Measurements from ENCODE around the gene SOX30. TPM values are rescaled to one million over a fixed set of nuclear protein-coding genes. Genes with fewer than 3 reads are reported as not detected.

The SOX30 gene
- total RNA-seq, 1 donor = under 0.01 TPM

GRCh38 chr5:157640406-157641066 is 11.7 kb downstream of the SOX30 start:
- no peak overlapping the region for H3K4me3 ChIP-seq (ENCODE audit: low read depth, low read length)
- DNase-seq (ENCODE audit: low read depth) = no peak
- no peak for TF ChIP-seq CTCF (IDR thresholded peaks at IDR 0.05; ENCODE audit: insufficient read depth, low read depth, low read length)

GRCh38 chr5:157630341-157630740 is 21.9 kb downstream of the SOX30 start:
- no peak overlapping the region for H3K4me3 ChIP-seq (ENCODE audit: low read depth, low read length)
- TF ChIP-seq CTCF (IDR thresholded peaks at IDR 0.05; ENCODE audit: insufficient read depth, low read depth, low read length) = no peak
- no peak for DNase-seq (ENCODE audit: low read depth)

GRCh38 chr5:157626831-157627230 is 25.4 kb downstream of the SOX30 start:
- H3K4me3 ChIP-seq (ENCODE audit: low read depth, low read length) = no peak overlapping the region
- DNase-seq (ENCODE audit: low read depth) = no peak
- no peak for TF ChIP-seq CTCF (IDR thresholded peaks at IDR 0.05; ENCODE audit: insufficient read depth, low read depth, low read length)

- no peak overlapping the region for H3K4me3 ChIP-seq (ENCODE audit: low read depth, low read length)
- no peak for TF ChIP-seq CTCF (IDR thresholded peaks at IDR 0.05; ENCODE audit: insufficient read depth, low read depth, low read length)
- DNase-seq (ENCODE audit: low read depth) = no peak
Observed at GRCh38 chr5:157624144-157624543, 28.1 kb downstream of the SOX30 start.

GRCh38 chr5:157620776-157621175 is 31.5 kb downstream of the SOX30 start:
- DNase-seq (ENCODE audit: low read depth) = no peak
- no peak overlapping the region for H3K4me3 ChIP-seq (ENCODE audit: low read depth, low read length)
- TF ChIP-seq CTCF (IDR thresholded peaks at IDR 0.05; ENCODE audit: insufficient read depth, low read depth, low read length) = no peak

- no peak for DNase-seq (ENCODE audit: low read depth)
- H3K4me3 ChIP-seq (ENCODE audit: low read depth, low read length) = no peak overlapping the region
- TF ChIP-seq CTCF (IDR thresholded peaks at IDR 0.05; ENCODE audit: insufficient read depth, low read depth, low read length) = no peak
Observed at GRCh38 chr5:157618191-157618765, 34.0 kb downstream of the SOX30 start.

- TF ChIP-seq CTCF (IDR thresholded peaks at IDR 0.05; ENCODE audit: insufficient read depth, low read depth, low read length) = no peak
- H3K4me3 ChIP-seq (ENCODE audit: low read depth, low read length) = no peak overlapping the region
- DNase-seq (ENCODE audit: low read depth) = no peak
Observed at GRCh38 chr5:157616785-157617184, 35.5 kb downstream of the SOX30 start.

All from fibroblast of villous mesenchyme (primary cell).